Erythroblast (primary cell): ENCODE results near the gene SH3PXD2B.

Source experiments
- GATA1 ChIP-seq: IDR thresholded peaks from 2 replicates; pipeline ENCODE4 v1.6.1; 2011; ENCODE audit warnings: low read depth, mild to moderate bottlenecking, control low read depth, low read length, moderate library complexity
- POLR2A ChIP-seq: IDR thresholded peaks from 2 replicates; pipeline ENCODE4 v1.6.1; 2011; ENCODE audit warnings: mild to moderate bottlenecking, low read length

DNA sequence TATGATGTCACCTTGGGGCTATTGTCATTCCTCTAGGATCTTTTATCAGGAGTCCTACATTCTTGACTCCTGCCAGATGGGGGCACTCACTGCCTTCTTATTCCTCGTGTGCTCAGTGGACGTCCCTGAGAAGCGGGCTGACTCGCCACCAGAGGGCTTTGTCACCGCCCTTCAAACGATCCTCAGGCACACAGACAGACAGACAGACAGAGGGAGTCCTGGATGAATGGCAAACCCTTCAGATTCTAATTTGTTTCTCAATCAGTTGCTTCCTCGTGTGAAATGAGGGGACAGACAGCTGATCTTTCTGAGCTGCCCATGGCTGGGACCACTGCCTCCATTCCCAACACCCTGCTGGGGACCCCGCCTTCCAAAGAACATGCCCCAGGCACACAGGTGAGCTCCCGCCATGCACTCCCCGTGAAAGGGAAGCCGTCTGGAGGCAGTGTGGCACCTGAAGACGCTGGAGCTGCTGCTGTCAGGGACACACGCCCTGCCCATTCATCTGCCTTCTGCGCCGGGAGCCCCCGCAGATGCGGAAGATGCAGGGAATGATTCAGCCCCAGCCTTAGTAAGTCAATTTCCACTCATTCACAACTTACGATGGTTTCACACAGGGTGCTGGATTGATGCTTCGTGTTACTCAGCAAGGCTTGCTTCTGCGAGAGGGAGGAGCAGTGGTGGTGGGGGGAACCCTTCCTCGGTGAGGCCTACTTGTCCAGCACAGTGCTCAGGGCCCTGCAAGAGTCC lies 24.9 kb upstream of the SH3PXD2B start:
- TF ChIP-seq POLR2A (no peak), GATA1 (no peak)
